Measurements from ENCODE around the gene DDX47. TPM values are rescaled to one million over a fixed set of nuclear protein-coding genes. Genes with fewer than 3 reads are reported as not detected.
A peak's percentile ranks its signal among the peaks of the same experiment; 100 is the strongest.

DDX47 gene
- polyA plus RNA-seq, 1 of the 3 experiments (the other 2 are of a cell fraction), result 68.4 TPM

DNA sequence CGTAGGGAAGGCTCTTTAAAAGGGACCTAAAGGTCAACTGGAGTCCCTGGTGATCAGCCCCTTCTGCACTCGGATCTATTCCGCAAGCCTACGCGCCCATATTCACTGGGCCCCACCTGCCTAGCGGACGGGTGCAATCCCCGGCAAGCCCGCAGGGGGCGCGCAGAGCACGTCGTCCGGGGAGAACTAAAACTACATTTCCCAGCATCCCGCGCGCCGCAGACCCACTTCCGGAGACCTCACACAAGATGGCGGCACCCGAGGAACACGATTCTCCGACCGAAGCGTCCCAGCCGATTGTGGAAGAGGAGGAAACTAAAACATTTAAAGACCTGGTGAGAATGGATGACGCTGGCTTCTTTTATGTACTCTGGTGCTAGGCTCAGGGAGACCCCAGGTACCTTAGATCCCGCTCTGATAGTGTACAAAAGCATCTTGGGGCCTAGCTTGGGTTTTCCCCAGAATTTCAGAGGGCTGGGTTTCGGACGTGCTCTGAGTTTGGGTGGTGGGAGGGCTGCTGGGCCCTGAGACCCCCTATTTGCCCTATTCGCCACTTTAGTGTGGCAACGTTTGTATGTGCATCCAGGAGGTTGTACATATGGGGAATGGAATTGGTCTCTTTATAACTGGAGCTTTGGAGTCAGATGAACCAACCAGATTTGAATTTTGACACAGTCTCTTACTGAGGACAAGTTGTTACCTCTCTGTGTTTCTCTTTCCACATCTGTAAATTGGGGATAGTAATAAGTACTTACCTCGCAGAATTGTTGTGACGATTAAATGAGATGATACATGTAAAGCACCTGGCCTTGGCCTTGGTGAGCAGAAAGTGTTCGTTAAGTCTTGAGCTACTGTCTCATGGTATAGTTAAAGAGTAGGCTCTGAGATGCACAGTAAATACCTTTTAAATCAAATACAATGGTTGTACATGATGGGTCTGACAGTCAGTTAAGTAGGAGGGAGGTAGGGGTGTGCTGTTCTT lies at the start of gene DDX47 (continued):
- TF ChIP-seq SMC3 (IDR thresholded peaks at IDR 0.05; ENCODE audit: low read depth, low read length), result peak; percentile 66
- peak; percentile 89 for TF ChIP-seq GABPA (IDR thresholded peaks at IDR 0.05; ENCODE audit: low read depth)
- TF ChIP-seq MXI1 (IDR thresholded peaks at IDR 0.05; ENCODE audit: low read depth, low read length), result peak; percentile 94
- no peak for TF ChIP-seq NRF1 (IDR thresholded peaks at IDR 0.05; ENCODE audit: low read depth, low read length)
- TF ChIP-seq, protein P1, sequence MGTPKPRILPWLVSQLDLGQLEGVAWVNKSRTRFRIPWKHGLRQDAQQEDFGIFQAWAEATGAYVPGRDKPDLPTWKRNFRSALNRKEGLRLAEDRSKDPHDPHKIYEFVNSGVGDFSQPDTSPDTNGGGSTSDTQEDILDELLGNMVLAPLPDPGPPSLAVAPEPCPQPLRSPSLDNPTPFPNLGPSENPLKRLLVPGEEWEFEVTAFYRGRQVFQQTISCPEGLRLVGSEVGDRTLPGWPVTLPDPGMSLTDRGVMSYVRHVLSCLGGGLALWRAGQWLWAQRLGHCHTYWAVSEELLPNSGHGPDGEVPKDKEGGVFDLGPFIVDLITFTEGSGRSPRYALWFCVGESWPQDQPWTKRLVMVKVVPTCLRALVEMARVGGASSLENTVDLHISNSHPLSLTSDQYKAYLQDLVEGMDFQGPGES (IDR thresholded peaks at IDR 0.05; ENCODE audit: low read depth, low read length), result no peak
- no peak for TF ChIP-seq FOSL2 (IDR thresholded peaks at IDR 0.05; ENCODE audit: borderline replicate concordance, low read depth)
- TF ChIP-seq, protein P2, sequence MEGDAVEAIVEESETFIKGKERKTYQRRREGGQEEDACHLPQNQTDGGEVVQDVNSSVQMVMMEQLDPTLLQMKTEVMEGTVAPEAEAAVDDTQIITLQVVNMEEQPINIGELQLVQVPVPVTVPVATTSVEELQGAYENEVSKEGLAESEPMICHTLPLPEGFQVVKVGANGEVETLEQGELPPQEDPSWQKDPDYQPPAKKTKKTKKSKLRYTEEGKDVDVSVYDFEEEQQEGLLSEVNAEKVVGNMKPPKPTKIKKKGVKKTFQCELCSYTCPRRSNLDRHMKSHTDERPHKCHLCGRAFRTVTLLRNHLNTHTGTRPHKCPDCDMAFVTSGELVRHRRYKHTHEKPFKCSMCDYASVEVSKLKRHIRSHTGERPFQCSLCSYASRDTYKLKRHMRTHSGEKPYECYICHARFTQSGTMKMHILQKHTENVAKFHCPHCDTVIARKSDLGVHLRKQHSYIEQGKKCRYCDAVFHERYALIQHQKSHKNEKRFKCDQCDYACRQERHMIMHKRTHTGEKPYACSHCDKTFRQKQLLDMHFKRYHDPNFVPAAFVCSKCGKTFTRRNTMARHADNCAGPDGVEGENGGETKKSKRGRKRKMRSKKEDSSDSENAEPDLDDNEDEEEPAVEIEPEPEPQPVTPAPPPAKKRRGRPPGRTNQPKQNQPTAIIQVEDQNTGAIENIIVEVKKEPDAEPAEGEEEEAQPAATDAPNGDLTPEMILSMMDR (IDR thresholded peaks at IDR 0.05), result peak; percentile 82
- TF ChIP-seq TEAD4 (IDR thresholded peaks at IDR 0.05; ENCODE audit: borderline replicate concordance, insufficient read depth), result no peak
- peak; percentile 93 for TF ChIP-seq ELF1 (IDR thresholded peaks at IDR 0.05)
- TF ChIP-seq RCOR1 (IDR thresholded peaks at IDR 0.05; ENCODE audit: low read length), result no peak; the same call in 1 of the 2 replicates

DNA sequence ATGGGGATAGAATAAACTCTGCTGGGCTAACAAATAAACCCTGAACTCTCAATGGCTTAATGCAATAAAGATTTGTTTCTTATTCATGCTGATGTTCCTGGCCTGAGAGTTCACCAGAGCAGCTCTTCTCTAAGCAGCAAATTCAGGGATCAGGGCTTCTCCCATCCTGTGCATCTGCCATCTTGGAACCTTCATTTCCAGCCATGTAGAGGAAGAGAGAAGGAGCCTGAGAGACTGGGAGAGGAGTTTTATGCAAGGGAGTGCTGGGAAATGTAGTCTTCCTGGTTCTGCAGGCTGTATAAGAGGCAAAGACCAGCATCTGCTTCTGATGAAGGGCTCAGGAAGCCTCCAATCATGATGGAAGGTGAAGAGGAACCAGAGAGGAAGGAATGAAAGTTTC lies 48.3 kb upstream of the DDX47 start:
- no peaks in the 10 kb centered on the region for H3F3A ChIP-seq (replicated peaks; ENCODE audit: insufficient read depth)
- 0 out of 2 replicates have a peak, but pooled peaks have one; percentile 42 for TF ChIP-seq YY1 (IDR thresholded peaks at IDR 0.05; ENCODE audit: low read depth)
- TF ChIP-seq TCF12 (IDR thresholded peaks at IDR 0.05), result no peak
- H3K4me1 ChIP-seq (ENCODE audit: control insufficient read depth in 1 of 2, insufficient read depth in 2 of 2, low read depth in 1 of 2, low read length in 1 of 2), result no peaks in the 10 kb centered on the region
- H3K9me2 ChIP-seq, result no peaks in the 10 kb centered on the region
- no peak overlapping the region for H3K4me2 ChIP-seq
- H3K27ac ChIP-seq (ENCODE audit: low read depth in 2 of 2, low read length in 1 of 2), result no peak overlapping the region
- H3K9me3 ChIP-seq, result no peaks in the 10 kb centered on the region
- peaks cover 21% of the 10 kb centered on the region; the same call in 1 of the 2 replicates for H3K79me2 ChIP-seq (ENCODE audit: insufficient read depth)
- H3K4me3 ChIP-seq (ENCODE audit: low read depth in 2 of 2, low read length in 1 of 2), result no peak overlapping the region
- H4K20me1 ChIP-seq (ENCODE audit: insufficient read depth), result no peaks in the 10 kb centered on the region
- H3K27me3 ChIP-seq (ENCODE audit: insufficient read depth), result no peaks in the 10 kb centered on the region
- H3K36me3 ChIP-seq (replicated peaks in 1 of 2; ENCODE audit: control insufficient read depth in 1 of 2, insufficient read depth in 2 of 2, low read length in 1 of 2), result no peaks in the 10 kb centered on the region
- DNase-seq, result no peak
- H3K9ac ChIP-seq, result no peak overlapping the region
- POLR2A ChIA-PET, result no interaction called here
- H2AFZ ChIP-seq (ENCODE audit: low read depth), result no peak overlapping the region
- CTCF ChIA-PET, result no interaction called here

DNA sequence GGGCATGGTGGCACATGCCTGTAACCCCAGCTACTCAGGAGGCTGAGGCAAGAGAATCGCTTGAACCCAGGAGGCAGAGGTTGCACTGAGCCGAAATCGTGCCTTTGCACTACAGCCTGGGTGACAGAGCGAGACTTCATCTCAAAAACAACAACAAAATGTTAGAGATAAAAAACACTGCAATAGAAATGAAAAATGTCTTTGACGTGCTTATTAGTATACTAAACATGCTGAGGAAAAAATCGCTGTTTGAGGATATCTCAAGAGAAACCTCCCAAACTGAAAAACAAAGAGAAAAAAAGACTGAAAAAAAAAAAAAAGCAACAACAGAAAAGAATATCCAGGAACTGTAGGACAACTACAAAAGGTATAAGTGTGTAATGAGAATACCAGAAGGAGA lies 42.9 kb upstream of the DDX47 start:
- no peaks in the 10 kb centered on the region for H3K36me3 ChIP-seq (replicated peaks in 1 of 2; ENCODE audit: control insufficient read depth in 1 of 2, insufficient read depth in 2 of 2, low read length in 1 of 2)
- no peaks in the 10 kb centered on the region for H4K20me1 ChIP-seq (ENCODE audit: insufficient read depth)
- ChIA-PET CTCF (interaction anchor here (1.1 kb wide), 1 partner anchor 16 kb away, joined by 3 read pairs; no protein-coding TSS in a partner anchor), POLR2A (no interaction called here)
- no peak overlapping the region for H3K4me3 ChIP-seq (ENCODE audit: low read depth in 2 of 2, low read length in 1 of 2)
- TF ChIP-seq JUND (IDR thresholded peaks at IDR 0.05) (no peak), EZH2phosphoT487 (IDR thresholded peaks at IDR 0.05; ENCODE audit: borderline replicate concordance, low read depth) (no peak)
- no peak overlapping the region for H3K4me2 ChIP-seq
- no peaks in the 10 kb centered on the region for H3K79me2 ChIP-seq (ENCODE audit: insufficient read depth)
- 89% methylated on average over 6 of the region's 6 CpGs for WGBS (ENCODE audit: low lambda C conversion rate)
- DNase-seq, result no peak
- H3K9me3 ChIP-seq, result no peaks in the 10 kb centered on the region
- no peaks in the 10 kb centered on the region for H3K27me3 ChIP-seq (ENCODE audit: insufficient read depth)
- H3K4me1 ChIP-seq (ENCODE audit: control insufficient read depth in 1 of 2, insufficient read depth in 2 of 2, low read depth in 1 of 2, low read length in 1 of 2), result no peaks in the 10 kb centered on the region
- no peak overlapping the region for H3K9ac ChIP-seq
- H3K27ac ChIP-seq (ENCODE audit: low read depth in 2 of 2, low read length in 1 of 2), result no peak overlapping the region
- no peaks in the 10 kb centered on the region for H3F3A ChIP-seq (replicated peaks; ENCODE audit: insufficient read depth)
- no peak overlapping the region for H2AFZ ChIP-seq (ENCODE audit: low read depth)
- H3K9me2 ChIP-seq, result no peaks in the 10 kb centered on the region
